ENCODE data around the gene TUT7. TPM values are rescaled to one million over a fixed set of nuclear protein-coding genes. Genes with fewer than 3 reads are reported as not detected.

TUT7 gene
- total RNA-seq, 1 donor from 2014 or later = 28.5 TPM

DNA sequence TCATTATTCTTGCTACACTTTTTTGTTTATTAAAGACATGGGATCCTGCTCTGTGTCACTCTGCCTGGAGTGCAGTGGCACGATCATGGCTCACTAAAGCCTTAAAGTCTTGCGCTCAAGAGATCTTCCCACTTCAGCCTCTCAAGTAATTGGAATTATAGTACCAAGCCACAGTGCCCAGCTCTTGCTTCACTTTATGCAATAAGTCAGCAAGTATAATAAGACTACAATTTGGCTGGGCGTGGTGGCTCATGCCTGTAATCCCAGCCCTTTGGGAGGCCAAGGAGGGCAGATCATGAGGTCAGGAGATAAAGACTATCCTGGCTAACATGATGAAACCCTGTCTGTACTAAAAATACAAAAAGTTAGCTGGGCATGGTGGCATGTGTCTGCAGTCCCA is 100.6 kb downstream of the TUT7 start:
- H3K79me2 ChIP-seq (ENCODE audit: low read depth) = no peaks in the 10 kb centered on the region
- H3F3A ChIP-seq (ENCODE audit: low read depth) = no peaks in the 10 kb centered on the region
- H3K27me3 Mint-ChIP-seq (ENCODE audit: insufficient read depth, low read depth) = no peaks in the 10 kb centered on the region
- H4K20me1 ChIP-seq (ENCODE audit: low read depth) = no peaks in the 10 kb centered on the region
- TF ChIP-seq EZH2 (IDR thresholded peaks at IDR 0.05) (no peak), EZH2phosphoT487 (IDR thresholded peaks at IDR 0.05) (no peak)
- TF ChIP-seq, protein P1, sequence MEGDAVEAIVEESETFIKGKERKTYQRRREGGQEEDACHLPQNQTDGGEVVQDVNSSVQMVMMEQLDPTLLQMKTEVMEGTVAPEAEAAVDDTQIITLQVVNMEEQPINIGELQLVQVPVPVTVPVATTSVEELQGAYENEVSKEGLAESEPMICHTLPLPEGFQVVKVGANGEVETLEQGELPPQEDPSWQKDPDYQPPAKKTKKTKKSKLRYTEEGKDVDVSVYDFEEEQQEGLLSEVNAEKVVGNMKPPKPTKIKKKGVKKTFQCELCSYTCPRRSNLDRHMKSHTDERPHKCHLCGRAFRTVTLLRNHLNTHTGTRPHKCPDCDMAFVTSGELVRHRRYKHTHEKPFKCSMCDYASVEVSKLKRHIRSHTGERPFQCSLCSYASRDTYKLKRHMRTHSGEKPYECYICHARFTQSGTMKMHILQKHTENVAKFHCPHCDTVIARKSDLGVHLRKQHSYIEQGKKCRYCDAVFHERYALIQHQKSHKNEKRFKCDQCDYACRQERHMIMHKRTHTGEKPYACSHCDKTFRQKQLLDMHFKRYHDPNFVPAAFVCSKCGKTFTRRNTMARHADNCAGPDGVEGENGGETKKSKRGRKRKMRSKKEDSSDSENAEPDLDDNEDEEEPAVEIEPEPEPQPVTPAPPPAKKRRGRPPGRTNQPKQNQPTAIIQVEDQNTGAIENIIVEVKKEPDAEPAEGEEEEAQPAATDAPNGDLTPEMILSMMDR (IDR thresholded peaks at IDR 0.05) = no peak
- H3K36me3 ChIP-seq = peaks cover 8% of the 10 kb centered on the region
- no peak overlapping the region for H3K4me3 Mint-ChIP-seq
- H3K9ac ChIP-seq = no peak overlapping the region
- peaks cover 4% of the 10 kb centered on the region for H3K36me3 Mint-ChIP-seq
- H3K9me3 ChIP-seq (ENCODE audit: low read depth) = peaks cover 17% of the 10 kb centered on the region
- H3K4me1 ChIP-seq = no peaks in the 10 kb centered on the region
- H3K4me1 Mint-ChIP-seq = no peaks in the 10 kb centered on the region
- no peak overlapping the region for H3K27ac ChIP-seq
- H3K27me3 ChIP-seq = no peaks in the 10 kb centered on the region
- no peak for DNase-seq (ENCODE audit: low spot score)
- peaks cover 21% of the 10 kb centered on the region for H3K9me3 Mint-ChIP-seq
- H3K4me2 ChIP-seq = no peak overlapping the region
- H3K4me3 ChIP-seq = no peak overlapping the region
- no peak overlapping the region for H3K27ac Mint-ChIP-seq
- no peak overlapping the region for H2AFZ ChIP-seq (replicated peaks)

DNA sequence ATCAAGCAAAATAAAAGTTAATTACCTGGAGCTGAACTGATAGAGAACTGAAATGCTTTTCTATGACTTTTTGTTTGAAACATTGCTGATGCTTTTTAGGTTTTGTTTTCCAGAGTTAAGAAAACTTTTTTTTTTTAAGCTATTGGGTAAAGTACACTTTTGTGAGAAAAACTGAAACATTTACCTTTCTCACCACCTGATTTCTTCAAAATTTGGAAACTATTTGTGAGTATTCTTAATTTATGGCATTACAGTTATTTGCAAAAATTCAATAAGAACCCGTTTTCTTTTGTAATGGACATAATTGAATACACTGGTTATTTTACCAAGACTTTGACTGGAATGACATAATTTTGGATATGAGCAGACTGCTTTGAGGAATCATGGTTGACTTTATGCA is 101.3 kb downstream of the TUT7 start:
- H4K20me1 ChIP-seq (ENCODE audit: low read depth) = no peaks in the 10 kb centered on the region
- H3F3A ChIP-seq (ENCODE audit: low read depth) = no peaks in the 10 kb centered on the region
- Mint-ChIP-seq H3K4me3 (no peak overlapping the region), H3K4me1 (no peaks in the 10 kb centered on the region), H3K36me3 (peaks cover 4% of the 10 kb centered on the region), H3K27me3 (ENCODE audit: insufficient read depth, low read depth) (no peaks in the 10 kb centered on the region), H3K9me3 (peaks cover 21% of the 10 kb centered on the region), H3K27ac (no peak overlapping the region)
- TF ChIP-seq, protein P1 (IDR thresholded peaks at IDR 0.05) = no peak
- TF ChIP-seq EZH2 (IDR thresholded peaks at IDR 0.05) (no peak), EZH2phosphoT487 (IDR thresholded peaks at IDR 0.05) (no peak)
- H3K9me3 ChIP-seq (ENCODE audit: low read depth) = peaks cover 17% of the 10 kb centered on the region
- H3K79me2 ChIP-seq (ENCODE audit: low read depth) = no peaks in the 10 kb centered on the region
- H3K36me3 ChIP-seq = peaks cover 8% of the 10 kb centered on the region
- H2AFZ ChIP-seq (replicated peaks) = no peak overlapping the region
- H3K27me3 ChIP-seq = no peaks in the 10 kb centered on the region
- no peak overlapping the region for H3K9ac ChIP-seq
- H3K4me1 ChIP-seq = no peaks in the 10 kb centered on the region
- DNase-seq (ENCODE audit: low spot score) = no peak
- H3K4me2 ChIP-seq = no peak overlapping the region
- H3K27ac ChIP-seq = no peak overlapping the region
- H3K4me3 ChIP-seq = no peak overlapping the region

DNA sequence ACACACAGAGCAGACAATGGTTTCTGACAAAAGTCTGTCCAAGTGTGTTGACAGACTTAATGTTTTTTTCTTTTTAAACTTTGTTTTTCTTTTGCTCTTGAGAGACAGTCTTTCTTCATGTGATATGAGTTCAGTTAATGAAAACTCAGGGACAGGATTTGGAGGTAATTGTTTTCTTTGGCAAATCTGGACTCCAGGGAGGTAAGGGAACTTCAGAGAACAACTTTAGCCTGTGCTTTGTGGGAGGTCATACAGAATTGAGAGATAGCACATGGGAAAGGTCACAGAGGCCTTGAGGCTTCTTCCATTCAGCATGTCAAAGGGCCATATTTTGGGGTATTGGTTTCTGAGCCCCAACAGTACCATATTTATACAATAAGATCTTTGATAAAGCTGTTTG is 104.1 kb downstream of the TUT7 start:
- Mint-ChIP-seq H3K27me3 (ENCODE audit: insufficient read depth, low read depth) (peaks cover 2% of the 10 kb centered on the region), H3K4me1 (peaks cover 5% of the 10 kb centered on the region), H3K4me3 (no peak overlapping the region), H3K27ac (no peak overlapping the region), H3K9me3 (peaks cover 21% of the 10 kb centered on the region), H3K36me3 (peaks cover 2% of the 10 kb centered on the region)
- Histone ChIP-seq H3K4me1 (peaks cover 4% of the 10 kb centered on the region), H3K4me2 (no peak overlapping the region), H3K27ac (no peak overlapping the region), H3K9ac (no peak overlapping the region), H3K4me3 (no peak overlapping the region), H3K36me3 (peaks cover 8% of the 10 kb centered on the region), H4K20me1 (ENCODE audit: low read depth) (no peaks in the 10 kb centered on the region), H3K79me2 (ENCODE audit: low read depth) (no peaks in the 10 kb centered on the region), H3K27me3 (no peaks in the 10 kb centered on the region), H2AFZ (replicated peaks) (no peak overlapping the region), H3F3A (ENCODE audit: low read depth) (no peaks in the 10 kb centered on the region), H3K9me3 (ENCODE audit: low read depth) (peaks cover 17% of the 10 kb centered on the region)
- no peak for DNase-seq (ENCODE audit: low spot score)
- TF ChIP-seq EZH2phosphoT487 (IDR thresholded peaks at IDR 0.05) (no peak), EZH2 (IDR thresholded peaks at IDR 0.05) (no peak)
- TF ChIP-seq, protein P1 (IDR thresholded peaks at IDR 0.05) = no peak
